HCT116 (cell line): ENCODE measurements around the gene DIP2B.

ENCODE experiments used
- FOSL1 ChIP-seq: IDR thresholded peaks from 2 replicates; pipeline ENCODE4 v1.6.1; 2012; ENCODE audit warnings: low read depth
- POLR2A ChIP-seq: IDR thresholded peaks from 2 replicates; pipeline ENCODE4 v1.7.0; 2011; ENCODE audit warnings: borderline replicate concordance; ENCODE audit not compliant: insufficient read depth, insufficient read length; ENCODE audit errors: extremely low read depth
- POLR2AphosphoS5 ChIP-seq: IDR thresholded peaks from 2 replicates; pipeline ENCODE4 v1.6.1; 2011; ENCODE audit warnings: mild to moderate bottlenecking, low read depth, low read length, moderate library complexity
- SIN3A ChIP-seq: IDR thresholded peaks from 2 replicates; pipeline ENCODE4 v1.6.1; 2012; ENCODE audit warnings: low read depth
- TCF7L2 ChIP-seq: IDR thresholded peaks from 2 replicates; pipeline ENCODE4 v1.7.0; 2011; ENCODE audit warnings: borderline replicate concordance, inconsistent platforms; ENCODE audit not compliant: insufficient read depth, insufficient read length; ENCODE audit errors: extremely low read depth
- TF ChIP-seq, protein P1 (sequence below): IDR thresholded peaks from 2 replicates; pipeline ENCODE4 v1.6.1; 2012
- TF ChIP-seq, protein P2 (sequence below), 3 experiments: fragments of 200-600 bp in 1 of 3; sonication (generic) in 1 of 3; IDR thresholded peaks in 2 of 3; conservative IDR thresholded peaks in 1 of 3; 2 replicates each; pipeline ENCODE4 v1.5.1; 2012 to 2017; ENCODE audit warnings: low read depth in 2 of 3, low read length in 2 of 3, antibody characterized with exemption in 1 of 3, borderline replicate concordance in 1 of 3, control low read depth in 1 of 3, mild to moderate bottlenecking in 1 of 3, mixed read lengths in 1 of 3, mixed run types in 1 of 3, moderate library complexity in 1 of 3; ENCODE audit not compliant: insufficient read depth in 1 of 3
- TF ChIP-seq, protein P3 (sequence below): IDR thresholded peaks from 2 replicates; pipeline ENCODE4 v1.6.1; 2012
- TF ChIP-seq, protein P4 (sequence below): IDR thresholded peaks from 2 replicates; pipeline ENCODE4 v1.6.1; 2011; ENCODE audit warnings: mild to moderate bottlenecking, low read length, moderate library complexity; ENCODE audit not compliant: insufficient replicate concordance; ENCODE audit errors: extremely low read depth

DNA sequence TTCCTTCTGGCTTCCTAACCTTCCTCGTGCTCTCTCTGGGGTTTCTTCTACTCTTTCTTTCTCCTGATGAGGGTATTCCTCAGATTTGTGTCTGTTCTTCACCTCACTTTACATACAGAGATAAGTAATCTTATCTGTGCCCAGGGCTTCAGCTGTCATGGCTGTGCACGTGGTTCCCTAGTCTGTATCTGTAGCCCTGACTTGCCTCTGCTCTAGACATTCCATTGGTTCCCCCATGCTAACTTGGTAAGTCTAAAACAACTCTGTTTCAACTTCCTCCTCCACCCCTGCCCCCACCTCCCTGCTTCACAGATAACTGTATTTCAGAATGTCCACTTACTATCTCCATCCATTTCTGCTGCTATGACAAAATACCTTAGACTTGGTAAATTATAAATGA lies 10.8 kb downstream of the DIP2B start:
- TF ChIP-seq, protein P1, sequence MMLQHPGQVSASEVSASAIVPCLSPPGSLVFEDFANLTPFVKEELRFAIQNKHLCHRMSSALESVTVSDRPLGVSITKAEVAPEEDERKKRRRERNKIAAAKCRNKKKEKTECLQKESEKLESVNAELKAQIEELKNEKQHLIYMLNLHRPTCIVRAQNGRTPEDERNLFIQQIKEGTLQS: no peak
- TF ChIP-seq, protein P2, sequence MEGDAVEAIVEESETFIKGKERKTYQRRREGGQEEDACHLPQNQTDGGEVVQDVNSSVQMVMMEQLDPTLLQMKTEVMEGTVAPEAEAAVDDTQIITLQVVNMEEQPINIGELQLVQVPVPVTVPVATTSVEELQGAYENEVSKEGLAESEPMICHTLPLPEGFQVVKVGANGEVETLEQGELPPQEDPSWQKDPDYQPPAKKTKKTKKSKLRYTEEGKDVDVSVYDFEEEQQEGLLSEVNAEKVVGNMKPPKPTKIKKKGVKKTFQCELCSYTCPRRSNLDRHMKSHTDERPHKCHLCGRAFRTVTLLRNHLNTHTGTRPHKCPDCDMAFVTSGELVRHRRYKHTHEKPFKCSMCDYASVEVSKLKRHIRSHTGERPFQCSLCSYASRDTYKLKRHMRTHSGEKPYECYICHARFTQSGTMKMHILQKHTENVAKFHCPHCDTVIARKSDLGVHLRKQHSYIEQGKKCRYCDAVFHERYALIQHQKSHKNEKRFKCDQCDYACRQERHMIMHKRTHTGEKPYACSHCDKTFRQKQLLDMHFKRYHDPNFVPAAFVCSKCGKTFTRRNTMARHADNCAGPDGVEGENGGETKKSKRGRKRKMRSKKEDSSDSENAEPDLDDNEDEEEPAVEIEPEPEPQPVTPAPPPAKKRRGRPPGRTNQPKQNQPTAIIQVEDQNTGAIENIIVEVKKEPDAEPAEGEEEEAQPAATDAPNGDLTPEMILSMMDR (IDR thresholded peaks at IDR 0.05 in 2 of 3, conservative IDR thresholded peaks at IDR 0.05 in 1 of 3; ENCODE audit: borderline replicate concordance in 1 of 3, insufficient read depth in 1 of 3, low read depth in 2 of 3, low read length in 2 of 3): no peak
- TF ChIP-seq TCF7L2 (no peak), POLR2A (no peak), FOSL1 (no peak), SIN3A (no peak), POLR2AphosphoS5 (no peak)
- TF ChIP-seq, protein P3, sequence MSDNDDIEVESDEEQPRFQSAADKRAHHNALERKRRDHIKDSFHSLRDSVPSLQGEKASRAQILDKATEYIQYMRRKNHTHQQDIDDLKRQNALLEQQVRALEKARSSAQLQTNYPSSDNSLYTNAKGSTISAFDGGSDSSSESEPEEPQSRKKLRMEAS: no peak
- TF ChIP-seq, protein P4, sequence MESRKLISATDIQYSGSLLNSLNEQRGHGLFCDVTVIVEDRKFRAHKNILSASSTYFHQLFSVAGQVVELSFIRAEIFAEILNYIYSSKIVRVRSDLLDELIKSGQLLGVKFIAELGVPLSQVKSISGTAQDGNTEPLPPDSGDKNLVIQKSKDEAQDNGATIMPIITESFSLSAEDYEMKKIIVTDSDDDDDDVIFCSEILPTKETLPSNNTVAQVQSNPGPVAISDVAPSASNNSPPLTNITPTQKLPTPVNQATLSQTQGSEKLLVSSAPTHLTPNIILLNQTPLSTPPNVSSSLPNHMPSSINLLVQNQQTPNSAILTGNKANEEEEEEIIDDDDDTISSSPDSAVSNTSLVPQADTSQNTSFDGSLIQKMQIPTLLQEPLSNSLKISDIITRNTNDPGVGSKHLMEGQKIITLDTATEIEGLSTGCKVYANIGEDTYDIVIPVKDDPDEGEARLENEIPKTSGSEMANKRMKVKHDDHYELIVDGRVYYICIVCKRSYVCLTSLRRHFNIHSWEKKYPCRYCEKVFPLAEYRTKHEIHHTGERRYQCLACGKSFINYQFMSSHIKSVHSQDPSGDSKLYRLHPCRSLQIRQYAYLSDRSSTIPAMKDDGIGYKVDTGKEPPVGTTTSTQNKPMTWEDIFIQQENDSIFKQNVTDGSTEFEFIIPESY: no peak
